Left hindlimb (tissue), 1 donor: ENCODE results near the gene ANK3.

ENCODE experiments used
- DNase-seq: peaks from one replicate; pipeline ENCODE4 v3.0.0-alpha.2; 2018

The ANK3 gene

GRCh38 chr10:60209874-60210570, 179.7 kb downstream of the ANK3 start:
- DNase-seq: no peak

- no peak for DNase-seq
Observed at GRCh38 chr10:60208676-60209269, 180.9 kb downstream of the ANK3 start.

- no peak for DNase-seq
Observed at GRCh38 chr10:60207894-60208293, 181.8 kb downstream of the ANK3 start.

GRCh38 chr10:60206735-60207134, 182.9 kb downstream of the ANK3 start:
- no peak for DNase-seq

- no peak for DNase-seq
Observed at GRCh38 chr10:60205741-60206140, 183.9 kb downstream of the ANK3 start.

GRCh38 chr10:60203993-60204618, 185.6 kb downstream of the ANK3 start:
- no peak for DNase-seq

- no peak for DNase-seq
Observed at GRCh38 chr10:60200682-60201053, 189.0 kb downstream of the ANK3 start.

- no peak for DNase-seq
Observed at GRCh38 chr10:60200012-60200681, 189.5 kb downstream of the ANK3 start.

- no peak for DNase-seq
Observed at GRCh38 chr10:60197206-60197605, 192.5 kb downstream of the ANK3 start.

- no peak for DNase-seq
Observed at GRCh38 chr10:60194421-60194820, 195.3 kb downstream of the ANK3 start.

- no peak for DNase-seq
Observed at GRCh38 chr10:60192946-60193345, 196.7 kb downstream of the ANK3 start.

GRCh38 chr10:60189861-60190475, 199.7 kb downstream of the ANK3 start:
- no peak for DNase-seq

- no peak for DNase-seq
Observed at GRCh38 chr10:60188548-60188947, 201.1 kb downstream of the ANK3 start.

- no peak for DNase-seq
Observed at GRCh38 chr10:60187691-60188090, 202.0 kb downstream of the ANK3 start.

- DNase-seq: no peak
Observed at GRCh38 chr10:60186315-60187071, 203.2 kb downstream of the ANK3 start.

- no peak for DNase-seq
Observed at GRCh38 chr10:60185421-60185820, 204.3 kb downstream of the ANK3 start.

GRCh38 chr10:60182691-60183090, 207.0 kb downstream of the ANK3 start:
- no peak for DNase-seq

- DNase-seq: no peak
Observed at GRCh38 chr10:60176925-60177324, 212.8 kb downstream of the ANK3 start.

- no peak for DNase-seq
Observed at GRCh38 chr10:60175441-60175971, 214.2 kb downstream of the ANK3 start.

- no peak for DNase-seq
Observed at GRCh38 chr10:60172363-60172990, 217.2 kb downstream of the ANK3 start.

GRCh38 chr10:60171436-60172013, 218.2 kb downstream of the ANK3 start:
- no peak for DNase-seq
